ENCODE results near the gene TSPAN7.

Gene TSPAN7

GRCh38 chrX:38682095-38682494 lies 120.8 kb downstream of the TSPAN7 start:
- TF ChIP-seq FOXP2 (optimal IDR thresholded peaks at IDR 0.05; ENCODE audit: borderline replicate concordance, extremely low read depth, extremely low read length, insufficient read depth) = no peak
- TF ChIP-seq POLR2AphosphoS5 (IDR thresholded peaks at IDR 0.05; ENCODE audit: low read depth, low read length) = no peak
- TF ChIP-seq TAF1 (IDR thresholded peaks at IDR 0.05; ENCODE audit: borderline replicate concordance, insufficient read depth, low read length) = no peak
- no peak for TF ChIP-seq SIN3A (IDR thresholded peaks at IDR 0.05; ENCODE audit: borderline replicate concordance, insufficient read depth, low read length)

GRCh38 chrX:38692961-38693360 lies 131.6 kb downstream of the TSPAN7 start:
- no peak for TF ChIP-seq POLR2AphosphoS5 (IDR thresholded peaks at IDR 0.05; ENCODE audit: low read depth, low read length)

- TF ChIP-seq TAF1 (IDR thresholded peaks at IDR 0.05; ENCODE audit: borderline replicate concordance, insufficient read depth, low read length) (no peak), POLR2AphosphoS5 (IDR thresholded peaks at IDR 0.05; ENCODE audit: low read depth, low read length) (no peak), FOXP2 (optimal IDR thresholded peaks at IDR 0.05; ENCODE audit: borderline replicate concordance, extremely low read depth, extremely low read length, insufficient read depth) (no peak), REST (IDR thresholded peaks at IDR 0.05; ENCODE audit: insufficient read depth in 1 of 2, low read depth in 2 of 2, low read length in 2 of 2) (no peak), SIN3A (IDR thresholded peaks at IDR 0.05; ENCODE audit: borderline replicate concordance, insufficient read depth, low read length) (no peak)
These were observed 133.1 kb downstream of the TSPAN7 start for GRCh38 chrX:38694394-38694793.

GRCh38 chrX:38697461-38697860 lies 136.1 kb downstream of the TSPAN7 start:
- TF ChIP-seq SIN3A (IDR thresholded peaks at IDR 0.05; ENCODE audit: borderline replicate concordance, insufficient read depth, low read length) (no peak), POLR2AphosphoS5 (IDR thresholded peaks at IDR 0.05; ENCODE audit: low read depth, low read length) (no peak), REST (IDR thresholded peaks at IDR 0.05; ENCODE audit: insufficient read depth in 1 of 2, low read depth in 2 of 2, low read length in 2 of 2) (no peak), FOXP2 (optimal IDR thresholded peaks at IDR 0.05; ENCODE audit: borderline replicate concordance, extremely low read depth, extremely low read length, insufficient read depth) (no peak), TAF1 (IDR thresholded peaks at IDR 0.05; ENCODE audit: borderline replicate concordance, insufficient read depth, low read length) (no peak)

- no peak for TF ChIP-seq SIN3A (IDR thresholded peaks at IDR 0.05; ENCODE audit: borderline replicate concordance, insufficient read depth, low read length)
- TF ChIP-seq REST (IDR thresholded peaks at IDR 0.05; ENCODE audit: insufficient read depth in 1 of 2, low read depth in 2 of 2, low read length in 2 of 2) = no peak
- TF ChIP-seq FOXP2 (optimal IDR thresholded peaks at IDR 0.05; ENCODE audit: borderline replicate concordance, extremely low read depth, extremely low read length, insufficient read depth) = no peak
These were observed 137.8 kb downstream of the TSPAN7 start for GRCh38 chrX:38699121-38699520.

- no peak for TF ChIP-seq SIN3A (IDR thresholded peaks at IDR 0.05; ENCODE audit: borderline replicate concordance, insufficient read depth, low read length)
- no peak for TF ChIP-seq REST (IDR thresholded peaks at IDR 0.05; ENCODE audit: insufficient read depth in 1 of 2, low read depth in 2 of 2, low read length in 2 of 2)
- TF ChIP-seq POLR2AphosphoS5 (IDR thresholded peaks at IDR 0.05; ENCODE audit: low read depth, low read length) = no peak
- TF ChIP-seq FOXP2 (optimal IDR thresholded peaks at IDR 0.05; ENCODE audit: borderline replicate concordance, extremely low read depth, extremely low read length, insufficient read depth) = no peak
These were observed 138.4 kb downstream of the TSPAN7 start for GRCh38 chrX:38699696-38700095.

Data from PFSK-1 (cell line).